GM21737 (cell line): ENCODE results near the gene EFNA5.
"Not testable (repeated sequence)": the region's sequence is repeated elsewhere in the genome, so short reads cannot be mapped to it uniquely, and the experiment has no call there.

Source experiments
- ATAC-seq: cut with Tn5 transposase; IDR thresholded peaks from one replicate; pipeline ENCODE4 v1.9.1; 2021; ENCODE audit warnings: mild to moderate bottlenecking, moderate library complexity; ENCODE audit not compliant: unreplicated experiment

EFNA5 gene

DNA sequence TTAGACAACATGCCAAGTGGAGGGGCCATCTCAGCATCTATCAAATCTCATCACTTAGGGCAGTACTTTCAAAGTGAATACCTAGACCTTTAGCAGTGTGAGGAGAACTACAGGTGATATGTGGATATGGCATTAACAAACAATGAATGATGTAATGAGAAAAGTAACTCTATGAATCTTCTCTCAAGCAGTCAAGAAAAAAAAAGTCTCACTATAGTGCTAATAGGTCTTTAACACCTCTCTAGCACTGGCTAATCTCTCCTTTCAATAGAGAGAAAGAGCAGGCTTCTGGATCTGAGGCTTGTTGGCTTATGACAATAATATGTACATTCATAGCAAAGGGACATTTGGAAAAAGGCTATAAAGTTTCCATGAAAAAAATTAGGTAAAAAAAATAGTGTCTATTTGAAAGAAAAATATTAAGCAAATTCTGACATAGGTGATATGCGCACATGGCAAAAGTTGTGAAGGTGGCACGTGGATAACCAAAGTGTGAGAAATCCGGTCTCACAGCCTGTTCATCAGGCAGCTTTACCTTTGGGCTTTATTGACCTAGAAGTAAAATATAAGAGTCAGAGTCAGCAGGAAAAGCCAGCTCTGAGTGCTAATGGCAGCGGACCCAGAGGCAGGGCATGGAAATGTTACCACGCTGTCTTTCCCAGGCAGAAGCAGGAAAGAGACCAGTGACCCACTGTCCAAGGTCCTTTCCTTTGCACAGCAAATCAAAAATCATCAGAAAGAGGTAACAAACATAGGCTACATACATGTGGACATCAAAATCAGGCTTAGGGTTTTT is 203.4 kb downstream of the EFNA5 start:
- ATAC-seq = no peak

DNA sequence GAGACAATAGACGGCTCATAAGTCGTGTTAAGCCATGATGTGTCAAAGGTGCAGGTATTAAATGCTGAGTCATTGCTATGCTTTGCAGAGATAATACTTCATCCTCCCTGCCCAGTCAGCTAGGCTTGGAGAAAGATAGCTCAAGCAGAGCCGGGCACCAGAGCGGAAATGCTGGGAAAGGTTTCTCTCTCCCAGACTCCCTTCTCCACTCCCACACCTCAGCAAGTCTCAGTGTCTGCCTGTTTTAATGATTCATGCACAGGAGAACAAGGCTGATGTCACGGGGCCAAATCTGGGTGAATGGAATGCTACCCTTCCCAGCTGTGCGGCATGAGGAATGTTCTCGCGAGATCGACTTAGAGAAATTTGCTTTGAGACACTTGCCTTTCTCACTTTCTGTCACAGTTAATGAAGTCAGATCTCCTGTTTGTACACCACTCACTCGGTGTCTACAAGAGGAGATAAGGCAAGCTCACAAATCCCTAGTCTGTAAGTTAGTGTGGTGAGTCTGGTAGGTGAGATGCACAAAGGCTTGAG is 204.4 kb downstream of the EFNA5 start:
- no peak for ATAC-seq

DNA sequence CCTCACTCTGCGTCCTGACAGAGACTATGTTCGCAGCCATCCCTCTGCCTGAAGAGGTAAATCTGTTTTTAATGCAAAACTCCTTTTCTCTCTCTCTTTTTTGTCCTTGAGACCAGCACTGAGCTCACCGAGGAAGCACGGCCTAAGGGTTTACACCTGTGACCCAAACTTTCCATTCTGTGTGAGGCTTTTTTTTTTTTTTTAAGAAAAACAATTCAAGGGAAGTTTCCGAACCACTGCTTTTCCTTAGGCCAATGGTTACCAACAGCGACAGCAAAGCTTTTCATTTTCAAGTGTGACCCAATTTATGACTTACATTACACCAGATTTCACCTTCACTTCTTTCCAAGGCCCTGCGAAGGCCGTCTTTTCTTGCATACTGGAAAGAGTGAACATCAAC is 205.9 kb downstream of the EFNA5 start:
- no peak for ATAC-seq

DNA sequence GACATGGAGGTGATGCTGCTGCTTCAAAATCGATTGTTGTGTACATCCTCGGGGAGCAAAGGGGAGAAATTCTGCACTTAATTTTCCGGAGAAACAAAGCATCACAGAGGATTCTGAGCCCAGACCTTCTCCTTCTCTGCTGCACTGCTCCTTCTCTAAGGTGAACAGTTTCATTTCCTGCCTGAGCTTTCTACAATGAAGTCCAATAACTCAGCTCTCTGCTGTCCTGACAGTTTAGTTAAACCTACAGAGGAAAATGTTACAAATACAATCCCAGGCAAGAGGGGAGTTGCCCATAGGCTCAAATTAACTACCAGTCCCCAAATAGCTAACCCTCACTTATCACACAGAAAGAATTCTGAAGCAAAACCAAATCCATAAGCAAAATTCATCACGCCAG is 206.3 kb downstream of the EFNA5 start:
- no peak for ATAC-seq

DNA sequence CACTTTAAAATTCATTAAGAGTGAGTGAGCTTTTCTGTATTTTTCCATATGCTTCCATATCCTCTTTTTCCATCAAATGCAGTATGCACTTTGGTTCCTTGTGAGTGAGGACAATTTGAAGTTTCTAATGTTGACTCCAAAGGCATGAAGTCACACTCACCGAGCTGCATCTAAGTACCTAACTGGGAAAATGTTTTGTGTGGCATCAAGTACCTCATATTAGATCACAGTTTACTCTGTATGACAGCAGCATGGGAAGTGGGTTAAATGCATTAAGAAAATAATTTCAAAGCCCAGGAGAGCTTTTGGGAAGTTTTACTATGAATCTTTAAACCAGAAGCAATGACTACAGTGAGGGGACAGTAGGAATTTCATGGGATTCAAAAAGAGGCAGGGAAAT is 207.0 kb downstream of the EFNA5 start:
- ATAC-seq = no peak

DNA sequence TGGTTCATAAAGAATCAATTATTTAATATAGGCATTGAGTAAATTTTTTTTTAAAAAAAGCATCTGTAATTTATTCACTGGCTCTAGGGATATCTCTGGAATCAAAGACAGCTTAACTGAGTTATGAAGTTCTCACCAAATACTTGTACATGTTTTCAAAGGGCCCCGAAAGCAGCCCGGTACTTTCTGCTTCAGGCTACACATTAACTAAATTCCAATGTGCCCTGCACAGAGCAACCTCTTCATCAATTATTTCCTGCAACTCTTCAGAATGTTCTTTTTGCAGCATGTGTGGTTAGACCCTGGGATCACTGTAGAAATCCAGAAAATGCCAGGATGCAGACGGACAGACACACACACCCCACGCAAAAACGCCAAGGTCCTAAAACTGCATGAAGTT is 209.0 kb downstream of the EFNA5 start:
- no peak for ATAC-seq

DNA sequence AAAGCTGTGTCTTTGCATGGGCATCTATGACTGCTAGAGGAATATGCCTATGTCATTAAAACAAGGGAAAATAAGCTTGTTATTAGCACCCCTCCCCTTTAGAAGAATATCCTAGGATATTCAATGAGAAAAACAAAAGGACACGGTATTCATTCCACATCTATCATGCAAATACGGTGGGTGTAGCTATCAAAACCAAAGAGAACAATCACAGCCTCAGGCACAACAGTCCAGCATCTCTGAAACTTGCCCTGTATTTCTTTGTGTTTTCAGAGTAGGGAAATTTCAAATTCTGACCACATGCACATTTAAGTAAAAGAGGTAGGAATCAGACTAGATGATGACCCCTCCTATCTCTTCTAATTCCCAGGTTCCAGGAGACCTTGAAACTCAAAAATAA is 209.9 kb downstream of the EFNA5 start:
- ATAC-seq = no peak

DNA sequence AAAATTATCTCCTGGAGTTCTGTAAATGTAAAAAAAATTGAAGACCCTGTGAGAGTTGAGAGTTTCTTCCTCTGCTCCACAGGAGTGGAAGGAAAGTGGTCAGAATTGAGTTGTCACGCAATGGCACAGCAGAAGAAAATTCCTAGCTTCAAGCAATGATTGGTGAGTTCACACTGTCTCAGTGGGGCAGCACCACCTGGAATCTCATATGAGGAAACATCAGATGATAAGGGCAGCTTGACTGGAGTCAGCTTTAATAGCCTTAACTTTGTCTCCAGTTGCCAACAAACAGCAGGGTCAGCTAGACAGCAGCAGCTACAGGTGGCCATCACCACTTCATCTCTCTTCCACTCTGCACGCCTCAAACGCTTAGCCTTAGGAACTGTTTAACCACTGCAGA is 211.1 kb downstream of the EFNA5 start:
- no peak for ATAC-seq

DNA sequence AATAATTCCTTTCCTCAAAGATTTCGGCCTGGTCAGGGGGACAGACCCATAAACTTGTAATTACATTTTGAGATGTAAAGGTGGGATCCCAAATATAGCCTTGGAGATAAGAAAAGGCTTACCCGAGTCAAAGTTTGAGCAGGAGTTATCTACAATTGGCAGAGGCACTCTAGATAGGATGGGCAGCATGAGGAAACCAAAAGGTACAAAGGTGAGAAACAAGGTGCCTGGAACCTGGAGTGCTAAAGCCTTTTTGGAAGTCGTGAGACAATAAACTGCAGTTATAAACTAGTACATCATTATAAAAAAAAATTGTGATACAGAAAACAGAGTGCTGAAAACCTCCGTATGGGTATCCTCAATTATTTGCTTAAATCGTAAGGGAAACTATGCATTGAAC is 212.4 kb downstream of the EFNA5 start:
- no peak for ATAC-seq

DNA sequence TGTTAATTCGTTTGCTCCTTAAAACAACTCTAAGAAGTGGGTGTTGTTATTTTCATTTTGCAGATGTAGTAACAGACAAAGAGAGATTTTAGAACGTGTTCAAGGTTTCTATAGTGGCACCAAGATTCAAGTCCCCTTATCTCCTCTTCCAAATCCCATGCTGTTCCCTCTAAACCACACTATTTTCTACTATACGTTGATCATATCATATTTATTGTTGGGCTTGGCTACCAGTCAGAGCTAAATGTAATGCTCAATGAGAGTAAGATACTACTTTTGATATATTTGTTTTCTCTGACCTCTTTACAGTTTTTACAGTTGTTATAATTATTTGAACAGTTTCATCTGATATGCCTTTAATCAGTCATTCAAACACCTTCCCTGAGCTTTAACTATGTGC is 212.9 kb downstream of the EFNA5 start:
- ATAC-seq = no peak

DNA sequence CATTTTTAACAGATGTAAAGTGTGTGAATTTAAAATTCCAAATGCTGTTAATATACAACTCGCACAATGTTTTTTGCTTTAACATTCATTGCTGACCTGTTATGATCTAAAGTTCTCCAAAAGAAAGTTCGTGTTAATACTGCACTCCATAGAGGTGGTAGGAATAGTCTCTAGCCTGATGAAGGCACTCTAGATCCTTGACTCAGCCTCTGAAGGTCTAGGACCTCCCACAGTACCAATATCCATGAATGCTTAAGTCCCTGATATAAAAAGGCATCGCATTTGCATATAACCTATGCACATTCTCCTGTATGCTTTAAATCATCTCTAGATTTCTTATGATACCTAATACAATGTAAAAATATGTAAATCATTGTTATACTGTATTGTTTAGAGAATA is 213.6 kb downstream of the EFNA5 start:
- no peak for ATAC-seq

DNA sequence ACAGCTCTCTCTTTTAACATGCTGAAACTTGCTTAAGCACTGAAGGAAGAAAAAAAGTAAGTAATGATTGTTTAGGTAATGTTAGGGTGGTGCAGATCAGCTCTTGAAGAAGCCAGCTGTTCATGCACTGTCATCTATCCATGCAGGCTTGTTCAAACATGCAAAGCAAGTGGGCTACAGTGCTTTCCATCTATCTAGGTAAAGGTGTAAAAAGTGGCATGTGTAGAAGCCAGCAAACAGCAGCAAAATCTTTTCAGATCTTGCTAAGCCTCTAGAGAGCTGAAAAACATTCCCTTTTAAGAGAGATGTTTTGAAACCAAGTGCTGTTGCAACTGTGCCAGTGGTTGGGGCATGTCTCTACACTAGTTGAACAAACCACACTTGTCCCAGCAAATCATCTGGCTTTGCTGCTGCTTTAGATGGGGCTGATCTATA is 214.4 kb downstream of the EFNA5 start:
- ATAC-seq = no peak

DNA sequence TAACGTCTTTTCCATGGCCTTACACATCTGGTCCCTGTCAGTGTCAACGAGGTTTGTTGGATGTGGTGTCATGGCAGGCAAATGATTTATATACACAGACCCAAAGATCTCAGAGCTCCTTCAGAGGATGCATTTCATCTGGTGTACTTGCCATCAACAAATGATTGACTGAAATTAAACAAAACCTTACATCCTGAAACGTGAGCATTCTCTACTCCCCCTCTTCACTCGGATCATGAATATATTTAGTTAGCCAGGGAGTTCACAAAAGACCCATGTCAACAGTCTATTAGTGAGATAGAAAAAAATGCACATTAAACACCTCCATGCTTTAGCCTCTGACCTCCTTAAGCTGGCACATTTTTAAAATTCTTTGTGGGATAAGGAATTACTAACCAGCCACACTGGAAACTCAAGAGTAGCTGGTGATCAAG is 215.6 kb downstream of the EFNA5 start:
- no peak for ATAC-seq

DNA sequence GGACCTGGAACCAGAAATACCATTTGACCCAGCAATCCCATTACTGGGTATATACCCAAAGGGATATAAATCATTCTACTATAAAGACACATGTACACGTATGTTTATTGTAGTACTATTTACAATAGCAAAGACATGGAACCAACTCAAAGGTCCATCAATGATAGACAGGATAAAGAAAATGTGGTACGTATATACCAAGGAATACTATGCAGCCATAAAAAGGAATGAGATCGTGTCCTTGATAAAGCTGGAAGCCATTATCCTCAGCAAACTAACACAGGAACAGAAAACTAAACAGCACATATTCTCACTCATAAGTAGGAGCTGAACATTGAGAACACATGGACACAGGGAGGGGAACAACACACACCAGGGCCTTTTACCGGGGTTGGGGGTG is 218.9 kb downstream of the EFNA5 start:
- not testable (repeated sequence) for ATAC-seq

DNA sequence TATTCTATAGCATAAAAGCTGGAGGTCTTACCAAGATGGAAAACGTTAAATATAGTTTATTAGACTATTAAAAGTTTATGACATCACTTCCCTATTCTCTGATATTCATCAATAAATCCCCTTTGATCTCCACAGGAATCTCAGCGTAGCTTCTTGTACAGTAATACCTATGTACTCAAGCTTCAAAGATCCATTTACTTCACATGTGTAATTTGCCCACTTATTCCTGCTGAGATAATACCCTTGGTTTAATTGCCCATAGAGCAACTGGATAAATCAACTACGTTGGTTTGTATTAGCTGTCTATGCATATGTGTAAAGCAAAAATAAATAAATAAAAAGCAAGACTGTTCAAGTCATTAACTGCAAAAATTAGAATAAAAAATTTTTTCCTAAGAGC is 219.7 kb downstream of the EFNA5 start:
- ATAC-seq = no peak

DNA sequence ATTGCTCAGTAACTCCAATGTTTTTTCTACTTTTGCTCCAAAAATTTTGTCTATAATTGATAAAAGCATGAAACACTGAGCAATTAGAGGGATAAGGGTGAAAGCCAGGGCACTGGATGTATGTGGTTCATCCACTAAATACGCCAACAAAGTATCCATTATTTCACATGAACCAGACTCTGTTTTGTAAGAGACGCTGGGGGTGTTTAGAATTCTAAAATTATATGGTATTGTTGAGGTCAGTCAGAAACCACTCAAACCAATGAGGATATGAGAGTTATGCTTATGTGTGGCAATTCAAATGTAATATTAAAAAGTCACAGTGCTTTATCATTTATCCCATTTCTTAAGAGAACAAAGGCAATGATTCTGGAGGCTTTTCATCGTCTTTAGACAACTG is 220.2 kb downstream of the EFNA5 start:
- ATAC-seq = no peak

DNA sequence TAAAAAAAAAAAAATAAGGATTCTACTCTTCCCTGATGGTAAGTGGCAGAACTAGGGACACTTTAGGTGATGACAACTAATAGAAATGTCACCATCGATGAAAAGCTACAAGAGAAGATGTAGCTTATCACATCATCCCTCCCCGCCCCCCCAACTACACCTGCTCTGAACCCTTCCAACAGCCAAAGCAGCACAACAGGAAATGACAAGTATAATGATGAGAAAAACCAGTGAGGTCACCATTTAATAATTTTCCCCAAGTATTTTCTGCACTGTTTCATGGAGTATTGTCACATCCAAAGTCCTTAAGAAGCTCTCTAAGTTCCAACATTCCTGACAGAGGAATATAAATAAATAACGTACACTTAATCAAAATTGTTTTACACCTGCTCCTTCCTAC is 221.4 kb downstream of the EFNA5 start:
- no peak for ATAC-seq

DNA sequence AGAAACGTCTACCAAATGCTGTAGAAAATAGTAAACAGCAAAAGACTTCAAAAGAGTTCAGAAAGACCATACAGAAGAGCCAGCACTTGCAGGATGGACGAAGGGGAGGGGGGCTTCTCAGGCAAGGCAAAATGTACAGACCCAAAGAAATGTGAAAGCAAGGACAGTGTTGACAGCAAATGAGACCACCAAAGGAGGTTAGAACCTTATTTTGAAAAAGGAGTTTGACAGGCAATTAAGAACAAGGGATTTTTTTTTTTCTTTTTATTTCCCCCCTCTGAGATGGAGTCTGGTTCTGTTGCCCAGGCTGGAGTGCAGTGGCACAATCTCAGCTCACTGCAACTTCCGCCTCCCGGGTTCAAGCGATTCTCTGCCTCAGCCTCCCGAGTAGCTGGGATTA is 223.2 kb downstream of the EFNA5 start:
- no peak for ATAC-seq

DNA sequence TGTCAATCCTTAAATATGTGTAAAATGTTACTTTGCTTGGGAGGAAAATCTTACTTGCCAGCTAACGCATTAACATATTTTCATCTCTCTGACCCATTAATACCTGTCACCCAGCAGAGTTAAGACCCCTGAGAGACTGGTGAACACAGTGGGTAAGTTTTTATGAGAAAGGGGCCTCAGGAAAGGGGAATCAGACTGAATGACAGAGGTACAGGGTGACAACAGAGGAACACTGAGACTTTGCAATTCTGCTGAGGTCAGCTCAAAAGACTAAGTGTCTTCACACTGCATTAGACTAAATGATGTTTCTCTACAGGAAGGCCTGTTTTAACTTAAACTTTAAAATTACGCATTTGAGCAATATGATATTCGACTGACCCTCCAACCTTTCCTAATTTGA is 223.8 kb downstream of the EFNA5 start:
- no peak for ATAC-seq

DNA sequence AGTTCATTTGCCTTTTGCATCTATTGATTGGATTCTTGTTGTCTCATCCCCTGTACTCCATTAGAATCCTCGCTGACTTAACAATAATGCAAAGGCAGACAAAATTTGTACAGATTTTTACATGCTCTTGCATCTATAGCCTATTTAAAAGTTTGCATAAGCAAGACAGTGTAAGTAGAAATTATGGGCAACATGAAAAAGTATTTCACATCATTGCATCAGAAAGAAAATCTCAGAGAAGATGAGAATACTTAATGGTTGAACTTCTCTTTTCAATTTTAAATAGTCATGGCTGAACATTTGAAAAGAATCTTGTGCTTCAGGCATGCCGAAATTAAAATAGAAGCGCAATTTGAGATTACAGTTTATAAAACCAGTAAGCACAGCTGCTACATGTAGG is 226.4 kb downstream of the EFNA5 start:
- ATAC-seq = no peak

DNA sequence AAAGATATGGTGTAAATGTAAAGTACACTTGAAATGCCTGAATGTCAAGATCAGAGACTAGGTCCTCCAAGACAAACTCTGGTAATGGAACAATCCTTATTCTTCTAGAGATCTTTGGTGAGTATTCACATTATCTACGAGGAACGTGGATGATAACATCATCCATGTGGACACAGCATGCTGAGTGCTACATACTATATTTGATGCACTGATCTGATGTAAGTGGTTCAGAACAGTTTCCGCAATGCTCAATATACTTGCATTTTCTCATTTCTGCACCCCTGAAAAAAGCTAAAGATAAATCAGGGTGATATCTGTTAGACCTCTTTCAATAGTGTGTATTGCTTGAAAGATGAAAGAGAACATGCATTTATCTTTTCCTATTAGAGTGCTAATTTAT is 226.8 kb downstream of the EFNA5 start:
- no peak for ATAC-seq

DNA sequence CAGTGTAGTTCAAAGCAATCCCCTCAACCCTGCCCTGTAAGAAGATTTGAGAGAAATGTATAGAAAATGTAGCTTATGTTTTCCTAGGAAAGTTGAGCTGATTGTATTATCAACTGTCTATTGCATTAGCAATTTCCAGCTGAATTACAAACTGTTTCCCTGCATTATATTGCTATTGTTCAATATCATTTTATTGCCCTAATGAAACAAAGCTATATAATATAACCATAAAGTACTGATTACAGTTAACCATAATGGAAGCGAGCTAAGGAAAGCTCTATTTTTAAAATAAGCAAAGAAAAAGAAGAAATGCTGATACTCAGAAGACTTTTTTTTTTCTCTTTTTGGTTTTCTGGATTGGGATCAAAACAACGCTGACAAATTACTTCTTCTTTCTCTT is 228.3 kb downstream of the EFNA5 start:
- ATAC-seq = no peak

DNA sequence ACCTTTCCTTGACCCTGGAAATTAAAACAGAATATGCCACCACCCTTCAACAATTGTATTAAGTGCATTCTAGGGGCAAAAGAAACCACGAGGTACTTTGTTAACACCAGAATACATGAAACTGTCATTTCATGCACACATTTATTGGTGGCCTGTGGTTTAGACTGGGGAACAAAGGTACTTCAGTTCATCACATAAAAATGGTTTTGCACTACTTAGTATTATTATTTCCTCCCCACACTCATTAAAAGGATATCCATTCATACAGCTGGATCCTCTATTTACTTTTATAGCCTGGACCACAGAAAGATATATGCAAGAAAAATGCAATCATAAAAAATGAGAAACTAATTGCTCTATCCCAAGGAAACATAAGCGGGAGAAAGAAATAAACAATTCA is 230.9 kb downstream of the EFNA5 start:
- ATAC-seq = no peak
